Natural killer cell (primary cell): ENCODE measurements around the gene GATD1. TPM values are rescaled to one million over a fixed set of nuclear protein-coding genes. Genes with fewer than 3 reads are reported as not detected.

Source experiments
- ATAC-seq, 3 donors: fragments of 150-1000 bp in 2 of 3; fragments of 200-7000 bp in 1 of 3; cut with Tn5 transposase; 1 replicate in 1 of 3; 2 replicates in 2 of 3; pipeline ENCODE4 v1.10.0; 2021; ENCODE audit warnings: mild to moderate bottlenecking in 2 of 3, moderate library complexity in 2 of 3
- DNase-seq, 2 donors: peaks; one replicate each; pipeline versions ENCODE4 v3.0.0 to v3.0.0-alpha.2; 2013 to 2021; ENCODE audit warnings: mixed read lengths in 1 of 2
- H3K27ac ChIP-seq: one replicate; pipeline ENCODE4 v1.5.1; 2013; ENCODE audit warnings: mild to moderate bottlenecking, low read length
- H3K27me3 ChIP-seq: one replicate; pipeline ENCODE4 v1.6.1; 2013; ENCODE audit warnings: low read length; ENCODE audit not compliant: control insufficient read depth, insufficient read depth
- H3K36me3 ChIP-seq: one replicate; pipeline ENCODE4 v1.6.1; 2013; ENCODE audit warnings: low read length; ENCODE audit not compliant: control insufficient read depth, insufficient read depth
- H3K4me1 ChIP-seq: one replicate; pipeline ENCODE4 v1.6.1; 2013; ENCODE audit warnings: low read length; ENCODE audit not compliant: control insufficient read depth, insufficient read depth
- H3K4me3 ChIP-seq: one replicate; pipeline ENCODE4 v1.5.1; 2013; ENCODE audit warnings: low read length
- H3K9me3 ChIP-seq: one replicate; pipeline ENCODE4 v1.6.1; 2013; ENCODE audit warnings: low read length; ENCODE audit not compliant: control insufficient read depth, insufficient read depth
- H3K27ac Mint-ChIP-seq, 2 donors: one replicate each; pipeline ENCODE4 v1.8.0; 2022; ENCODE audit warnings: mild to moderate bottlenecking in 2 of 2, mixed read lengths in 2 of 2, moderate library complexity in 1 of 2
- H3K27me3 Mint-ChIP-seq, 2 donors: one replicate each; pipeline ENCODE4 v1.8.0; 2022; ENCODE audit warnings: low read depth in 2 of 2, mixed read lengths in 2 of 2
- H3K36me3 Mint-ChIP-seq: one replicate; pipeline ENCODE4 v1.8.0; 2022; ENCODE audit warnings: mixed read lengths
- H3K4me1 Mint-ChIP-seq, 2 donors: one replicate each; pipeline ENCODE4 v1.8.0; 2022; ENCODE audit warnings: mixed read lengths in 2 of 2
- H3K4me3 Mint-ChIP-seq: one replicate; pipeline ENCODE4 v1.8.0; 2022; ENCODE audit warnings: mild to moderate bottlenecking, moderate library complexity, mixed read lengths
- H3K9me3 Mint-ChIP-seq, 2 donors: one replicate each; pipeline ENCODE4 v1.8.0; 2022; ENCODE audit warnings: mixed read lengths in 2 of 2
- CTCF ChIP-seq: fragments of 200-600 bp; IDR thresholded peaks from one replicate; pipeline ENCODE4 v1.8.0; 2022; ENCODE audit warnings: antibody characterized with exemption
- WGBS: methylation state at CpG from one replicate; pipeline ENCODE4 v1.1.7; 2013; ENCODE audit warnings: missing lambda C conversion rate; ENCODE audit not compliant: insufficient coverage; 5-methylcytosine and 5-hydroxymethylcytosine counted together
- intact Hi-C: fragments of 100-400 bp; cut with micrococcal nuclease; formaldehyde crosslinking; loops from one replicate; pipeline ENCODE4 v1.14.2; 2022
- total RNA-seq, 4 donors: library from RNA; stranded (reverse); fragments of 120-200 nt in 1 of 4; gene quantifications; one replicate each; pipeline versions ENCODE4 v1.2.3 to v1.2.4, GENCODE V29; 2013 to 2022

Gene GATD1
- total RNA-seq, 3 donors from 2014 or later (not counting 1 experiment from before 2014, with no cell fraction given), result 40.4 to 43.1 (median 42.1) TPM

GRCh38 chr11:766106-766935, 11.0 kb downstream of the GATD1 start:
- no peak overlapping the region for H3K4me3 ChIP-seq
- no peaks in the 10 kb centered on the region for H3K9me3 Mint-ChIP-seq
- intact Hi-C loops, result no loop called here
- TF ChIP-seq CTCF, result no peak
- WGBS, result 89% methylated on average over 10 of the region's 11 CpGs
- no peak overlapping the region for H3K27ac Mint-ChIP-seq
- no peaks in the 10 kb centered on the region for H3K4me1 ChIP-seq
- DNase-seq, result peak in 1 of 2 donors; percentile 3
- H3K36me3 ChIP-seq, result peaks cover 36% of the 10 kb centered on the region
- H3K9me3 ChIP-seq, result no peaks in the 10 kb centered on the region
- no peaks in the 10 kb centered on the region for H3K36me3 Mint-ChIP-seq
- no peak for ATAC-seq
- H3K4me3 Mint-ChIP-seq, result no peak overlapping the region
- no peaks in the 10 kb centered on the region for H3K4me1 Mint-ChIP-seq
- no peak overlapping the region for H3K27ac ChIP-seq
- no peaks in the 10 kb centered on the region for H3K27me3 Mint-ChIP-seq
- H3K27me3 ChIP-seq, result no peaks in the 10 kb centered on the region

GRCh38 chr11:765802-766091, 11.5 kb downstream of the GATD1 start:
- intact Hi-C loops, result no loop called here

GRCh38 chr11:765025-765801, 12.1 kb downstream of the GATD1 start:
- WGBS, result 77% methylated on average over 19 of the region's 19 CpGs
- Histone ChIP-seq H3K4me3 (no peak overlapping the region), H3K4me1 (no peaks in the 10 kb centered on the region), H3K27ac (no peak overlapping the region), H3K36me3 (peaks cover 37% of the 10 kb centered on the region), H3K9me3 (no peaks in the 10 kb centered on the region), H3K27me3 (no peaks in the 10 kb centered on the region)
- Mint-ChIP-seq H3K36me3 (no peaks in the 10 kb centered on the region), H3K27me3 (no peaks in the 10 kb centered on the region), H3K4me3 (no peak overlapping the region), H3K4me1 (no peaks in the 10 kb centered on the region), H3K27ac (no peak overlapping the region), H3K9me3 (no peaks in the 10 kb centered on the region)
- peak; percentile 43 for TF ChIP-seq CTCF
- peak; percentile 85 to 97 (median 87) for ATAC-seq
- peak; percentile 54 to 82 for DNase-seq
- intact Hi-C loops, result no loop called here

More at GRCh38 chr11:765802-766091, 11.5 kb downstream of the GATD1 start:
- H3K9me3 ChIP-seq, result no peaks in the 10 kb centered on the region
- H3K36me3 ChIP-seq, result peaks cover 37% of the 10 kb centered on the region
- Mint-ChIP-seq H3K4me3 (no peak overlapping the region), H3K9me3 (no peaks in the 10 kb centered on the region), H3K27me3 (no peaks in the 10 kb centered on the region), H3K36me3 (no peaks in the 10 kb centered on the region), H3K4me1 (no peaks in the 10 kb centered on the region), H3K27ac (no peak overlapping the region)
- no peak overlapping the region for H3K4me3 ChIP-seq
- 99% methylated on average over 7 of the region's 8 CpGs for WGBS
- no peak for ATAC-seq
- no peaks in the 10 kb centered on the region for H3K4me1 ChIP-seq
- TF ChIP-seq CTCF, result no peak
- no peak overlapping the region for H3K27ac ChIP-seq
- H3K27me3 ChIP-seq, result no peaks in the 10 kb centered on the region
- no peak for DNase-seq
